GM19397 (cell line): ENCODE measurements around the gene FBXL5.
"Not testable (repeated sequence)": the region's sequence is repeated elsewhere in the genome, so short reads cannot be mapped to it uniquely, and the experiment has no call there.

Experiments
- ATAC-seq: cut with Tn5 transposase; IDR thresholded peaks from one replicate; pipeline ENCODE4 v1.9.1; 2021; ENCODE audit warnings: mild to moderate bottlenecking, moderate library complexity; ENCODE audit not compliant: unreplicated experiment

The FBXL5 gene

GRCh38 chr4:15652841-15653240, 2.3 kb downstream of the FBXL5 start:
- ATAC-seq: no peak

GRCh38 chr4:15652191-15652590, 3.0 kb downstream of the FBXL5 start:
- no peak for ATAC-seq

- no peak for ATAC-seq
Observed at GRCh38 chr4:15651676-15652075, 3.5 kb downstream of the FBXL5 start.

- peak; percentile 36 for ATAC-seq
Observed at GRCh38 chr4:15649914-15650545, 5.1 kb downstream of the FBXL5 start.

- no peak for ATAC-seq
Observed at GRCh38 chr4:15648600-15648999, 6.6 kb downstream of the FBXL5 start.

GRCh38 chr4:15638418-15638817, 16.7 kb downstream of the FBXL5 start:
- no peak for ATAC-seq

GRCh38 chr4:15636818-15637217, 18.3 kb downstream of the FBXL5 start:
- no peak for ATAC-seq

- ATAC-seq: not testable (repeated sequence)
Observed at GRCh38 chr4:15617407-15617806, 37.8 kb downstream of the FBXL5 start.

GRCh38 chr4:15614891-15615290, 40.3 kb downstream of the FBXL5 start:
- not testable (repeated sequence) for ATAC-seq

GRCh38 chr4:15612136-15612535, 43.0 kb downstream of the FBXL5 start:
- no peak for ATAC-seq

- no peak for ATAC-seq
Observed at GRCh38 chr4:15610855-15611254, 44.3 kb downstream of the FBXL5 start.

- ATAC-seq: no peak
Observed at GRCh38 chr4:15605537-15605936, 49.6 kb downstream of the FBXL5 start.

GRCh38 chr4:15601862-15602261, 53.3 kb downstream of the FBXL5 start:
- ATAC-seq: no peak

- ATAC-seq: no peak
Observed at GRCh38 chr4:15600176-15600575, 55.0 kb downstream of the FBXL5 start.

- no peak for ATAC-seq
Observed at GRCh38 chr4:15598644-15599043, 56.5 kb downstream of the FBXL5 start.

- ATAC-seq: no peak
Observed at GRCh38 chr4:15592799-15593198, 62.4 kb downstream of the FBXL5 start.

GRCh38 chr4:15587649-15588048, 67.5 kb downstream of the FBXL5 start:
- no peak for ATAC-seq

GRCh38 chr4:15586066-15586465, 69.1 kb downstream of the FBXL5 start:
- ATAC-seq: no peak

GRCh38 chr4:15585331-15585730, 69.8 kb downstream of the FBXL5 start:
- no peak for ATAC-seq

GRCh38 chr4:15584785-15585184, 70.4 kb downstream of the FBXL5 start:
- ATAC-seq: no peak

GRCh38 chr4:15577508-15577907, 77.6 kb downstream of the FBXL5 start:
- no peak for ATAC-seq

GRCh38 chr4:15575966-15576365, 79.2 kb downstream of the FBXL5 start:
- no peak for ATAC-seq

- no peak for ATAC-seq
Observed at GRCh38 chr4:15569746-15570145, 85.4 kb downstream of the FBXL5 start.
